NCI-H1694 (cell line): Measurements from ENCODE around the gene STIM2.

Experiments
- DNase-seq: peaks from one replicate; lab custom pipeline; 2025; lab: John Stamatoyannopoulos, UW

STIM2 gene

DNA sequence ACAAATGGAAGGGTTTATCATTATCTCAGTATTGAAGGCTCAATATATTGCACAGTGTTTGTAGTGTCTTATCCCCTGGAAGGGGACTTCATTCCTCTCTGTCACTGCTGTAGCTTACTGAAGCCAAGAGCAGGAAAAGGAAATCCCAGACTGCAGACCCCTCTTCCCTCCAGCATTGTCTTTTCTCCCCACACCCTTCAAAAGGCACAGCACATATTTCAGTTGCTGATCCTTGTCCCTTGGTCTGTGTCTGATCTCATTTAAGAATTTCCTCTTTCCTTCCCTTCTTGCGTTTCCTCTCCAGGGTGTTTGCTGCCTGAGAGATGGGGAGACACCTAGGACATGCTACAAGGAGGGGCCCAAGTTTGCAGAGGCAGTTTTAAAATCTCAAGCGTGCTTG is 40.1 kb downstream of the STIM2 start:
- no peak for DNase-seq

DNA sequence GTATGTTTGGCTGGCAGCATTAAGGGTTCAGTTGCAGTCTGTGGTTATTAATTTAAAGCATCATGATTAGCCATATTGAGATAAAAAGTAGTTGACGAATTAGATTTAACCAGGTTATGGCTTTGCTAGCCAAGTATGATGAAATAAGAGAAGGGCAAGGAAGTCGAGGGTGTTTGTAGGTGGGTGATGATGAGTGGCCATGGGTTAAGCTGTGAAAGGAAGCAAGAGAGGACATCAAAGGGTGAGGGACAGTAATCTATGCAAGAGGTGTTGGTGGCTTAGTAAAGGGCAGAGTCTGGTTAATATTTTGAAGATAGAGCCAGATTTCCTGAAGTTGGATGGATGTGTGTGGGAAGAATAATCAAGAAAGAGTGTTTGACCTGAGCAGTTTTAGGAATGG is 44.5 kb downstream of the STIM2 start:
- no peak for DNase-seq

DNA sequence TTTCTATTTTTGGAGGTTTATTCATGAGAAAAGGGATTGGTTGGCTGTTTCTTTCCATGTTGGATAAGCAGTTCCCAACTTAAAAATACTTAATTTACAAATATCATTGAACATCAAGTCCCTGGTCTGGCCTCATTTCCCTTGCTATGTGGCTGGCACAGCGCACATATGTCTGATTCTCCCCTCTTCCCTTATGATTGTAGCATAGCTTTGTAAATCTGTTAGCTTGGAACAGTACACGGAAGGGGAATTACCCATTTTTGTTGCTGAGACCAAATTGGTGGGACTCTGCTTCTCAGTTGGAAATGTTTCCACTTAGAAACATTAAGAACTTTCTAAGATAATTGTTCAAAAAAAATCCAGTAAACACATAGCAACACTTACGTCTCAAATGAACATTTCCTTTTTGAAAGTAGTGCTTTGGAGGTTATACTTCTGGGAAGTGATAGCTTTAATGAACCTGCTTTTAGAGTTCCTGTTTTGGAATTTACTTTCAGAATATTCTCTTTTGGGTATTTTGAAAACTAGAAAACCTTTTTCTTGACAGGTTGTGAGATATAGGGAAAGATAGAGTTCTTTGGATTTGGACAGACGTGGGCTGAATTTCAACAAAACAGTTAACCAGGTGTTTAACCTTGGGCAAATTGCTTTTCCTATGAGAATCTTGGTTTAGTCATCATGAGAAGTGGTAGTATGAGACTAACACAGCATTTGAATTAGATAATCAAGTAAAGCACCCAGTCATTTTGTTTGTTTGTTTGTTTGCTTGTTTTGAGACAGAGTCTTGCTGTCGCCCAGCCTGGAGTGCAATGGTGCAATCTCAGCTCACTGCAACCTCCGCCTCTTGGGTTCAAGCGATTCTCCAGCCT is 47.3 kb downstream of the STIM2 start:
- DNase-seq = no peak

DNA sequence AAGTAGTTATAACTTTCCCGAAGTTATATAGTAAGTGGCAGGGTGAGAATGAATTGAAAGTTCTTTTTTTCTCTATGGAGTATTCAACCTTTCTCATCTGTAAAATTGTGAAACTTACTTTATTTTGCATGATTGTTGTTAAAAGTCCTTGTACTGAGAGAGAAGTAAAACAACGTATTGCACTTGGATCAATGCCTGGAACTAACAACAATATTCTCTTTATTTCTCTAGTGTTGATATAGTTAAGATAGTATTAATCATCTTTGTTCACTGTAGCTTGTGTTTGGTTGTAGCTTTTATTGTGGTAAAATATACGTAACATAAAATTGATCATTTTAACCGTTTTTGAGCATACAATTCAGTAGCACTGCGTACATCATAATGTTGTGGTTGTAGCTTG is 48.7 kb downstream of the STIM2 start:
- DNase-seq = no peak

DNA sequence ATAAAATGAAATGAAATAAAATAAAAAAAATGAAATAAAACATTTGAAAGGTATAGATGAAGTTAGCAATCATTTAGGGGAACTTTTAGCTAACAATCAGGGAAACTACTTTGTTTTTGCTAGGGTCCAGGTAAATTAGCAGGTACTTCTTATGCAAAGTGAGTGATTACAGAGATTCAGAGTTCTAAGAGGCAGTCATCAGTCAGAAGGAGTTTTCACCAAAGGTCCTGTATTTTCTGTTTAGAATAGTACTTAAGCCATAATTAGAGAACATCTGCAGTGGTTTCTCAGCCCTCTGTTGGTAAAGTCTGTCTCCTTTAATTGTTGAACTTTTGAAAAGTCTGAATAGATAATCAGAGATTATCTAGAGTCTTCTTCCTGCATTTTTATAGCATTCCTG is 50.6 kb downstream of the STIM2 start:
- DNase-seq = no peak

DNA sequence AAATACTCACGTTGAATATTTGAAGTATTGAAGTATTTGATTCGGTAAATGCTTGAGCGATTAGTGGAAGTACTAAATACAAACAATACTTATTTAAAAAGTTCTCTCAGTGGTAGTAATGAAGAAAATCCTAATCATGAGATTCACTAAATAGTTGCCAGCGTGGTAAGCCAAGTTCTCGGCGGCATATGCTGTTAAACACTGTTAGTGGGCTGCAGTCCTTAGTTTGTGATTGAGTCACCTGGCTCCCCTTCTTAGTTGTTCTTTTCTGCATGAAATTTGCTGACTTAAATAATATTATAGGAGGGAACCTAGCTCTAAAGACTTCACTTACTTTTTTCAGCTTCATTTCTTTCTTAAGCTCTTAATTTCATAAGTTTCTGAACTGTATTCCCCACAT is 51.4 kb downstream of the STIM2 start:
- DNase-seq = no peak

DNA sequence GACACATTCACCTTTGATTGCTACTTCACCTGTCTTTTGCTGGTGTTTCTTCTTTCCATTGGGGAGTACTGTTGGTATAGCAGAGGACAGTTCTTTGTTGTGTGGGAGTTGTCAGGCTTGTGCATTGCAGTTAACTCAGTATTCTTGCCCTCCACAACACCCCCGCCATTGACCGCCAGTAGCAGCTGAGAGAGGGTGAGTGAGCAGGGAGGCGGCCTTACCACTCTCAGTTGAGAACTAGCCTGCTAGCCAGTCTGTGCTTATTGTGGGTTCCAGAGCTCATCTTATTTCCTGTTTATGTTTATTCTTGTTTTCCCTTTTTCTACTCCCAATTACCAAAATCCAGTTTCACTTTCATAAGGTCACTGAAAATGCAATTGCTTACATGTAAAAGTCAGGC is 52.2 kb downstream of the STIM2 start:
- DNase-seq = no peak

DNA sequence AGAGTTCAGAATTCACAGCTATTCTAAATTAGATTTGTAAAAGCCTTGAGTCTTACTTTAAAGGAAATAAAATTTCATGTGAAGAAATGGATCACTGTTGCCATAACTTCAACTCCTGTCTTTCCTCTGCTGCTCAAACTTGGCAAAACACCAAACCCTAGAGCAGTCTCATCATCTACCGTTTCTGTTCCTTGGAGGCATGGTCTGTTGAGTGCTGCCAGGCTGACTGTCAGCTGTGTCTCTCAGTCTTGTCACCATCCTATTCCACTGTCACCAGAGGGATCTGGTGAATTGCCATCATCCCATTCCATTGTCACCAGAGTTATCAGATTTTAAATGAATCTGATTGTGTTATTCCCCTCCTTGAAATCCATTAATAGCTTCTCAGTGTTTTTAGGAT is 55.6 kb downstream of the STIM2 start:
- no peak for DNase-seq

DNA sequence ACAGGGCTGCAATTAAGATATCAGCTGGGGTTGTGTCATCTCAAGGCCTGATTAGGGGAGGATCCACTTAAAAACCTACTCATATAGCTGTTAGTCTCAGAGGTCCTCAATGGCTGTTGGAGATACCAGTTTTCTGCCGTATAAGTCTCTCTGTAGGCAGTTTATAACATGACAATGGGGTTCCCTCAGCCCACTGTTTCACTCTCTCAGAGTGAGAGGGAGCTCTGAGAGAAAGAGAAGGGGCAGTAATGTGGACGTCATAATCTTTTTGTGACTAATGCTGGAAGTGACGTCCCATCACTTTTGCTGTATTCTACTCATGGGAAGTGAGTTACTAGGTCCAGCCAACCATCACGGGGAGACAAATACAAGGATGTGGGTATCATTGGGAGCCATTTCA is 70.3 kb downstream of the STIM2 start:
- no peak for DNase-seq

DNA sequence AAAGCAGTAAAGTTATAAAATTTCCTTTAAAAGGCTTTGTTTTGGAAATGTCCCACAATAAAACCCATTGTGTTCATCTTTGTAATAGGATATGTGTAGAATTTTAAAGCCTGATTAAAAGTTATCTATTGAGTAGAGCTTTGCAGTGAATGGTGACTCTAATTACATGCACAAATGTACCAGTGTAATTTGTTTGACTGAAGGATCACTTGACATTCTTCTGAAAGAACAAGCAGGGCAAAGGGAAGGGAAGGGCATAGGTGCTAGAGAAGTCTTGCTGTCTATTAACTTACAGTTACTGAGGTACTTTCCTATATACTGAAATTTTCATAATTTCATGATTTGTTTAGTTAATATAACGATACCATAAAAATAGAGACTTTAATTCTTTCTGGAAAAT is 70.8 kb downstream of the STIM2 start:
- DNase-seq = no peak

DNA sequence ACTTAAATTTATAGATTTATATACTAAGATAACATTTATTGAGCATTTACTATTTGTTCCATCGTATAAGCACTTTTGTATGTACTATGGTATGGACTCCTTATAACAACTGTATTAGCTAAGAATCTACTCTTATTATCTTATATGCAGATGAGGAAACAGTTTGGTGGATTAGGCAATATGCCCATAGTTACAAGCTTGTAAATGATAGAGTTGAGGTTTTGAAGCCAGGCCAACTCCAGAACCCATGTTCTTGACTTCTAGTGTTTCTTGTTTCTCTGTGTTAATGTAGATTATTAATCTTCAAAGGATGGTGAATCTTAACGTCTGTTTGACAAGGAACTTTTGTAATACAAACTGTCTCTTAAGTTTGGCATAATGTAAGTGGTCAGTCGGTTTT is 71.3 kb downstream of the STIM2 start:
- no peak for DNase-seq

DNA sequence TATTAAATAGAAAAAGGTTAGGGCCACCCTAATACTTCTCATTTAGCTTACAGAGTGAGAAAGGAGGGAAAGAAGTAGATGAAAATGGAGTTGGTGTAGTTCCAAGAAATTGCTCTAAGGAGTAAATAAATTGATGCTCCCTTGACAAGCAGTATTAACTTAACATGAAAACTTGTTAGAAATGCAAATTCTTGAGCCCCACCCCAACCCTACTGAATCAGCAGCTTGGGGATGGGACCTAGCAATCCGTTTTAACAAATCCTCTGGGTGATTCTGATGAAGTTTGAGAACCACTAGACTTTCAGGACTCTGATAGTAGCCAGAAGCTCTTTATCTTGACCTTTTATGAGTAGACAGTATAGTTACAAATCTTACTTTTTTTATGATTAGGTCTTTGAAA is 74.8 kb downstream of the STIM2 start:
- DNase-seq = no peak

DNA sequence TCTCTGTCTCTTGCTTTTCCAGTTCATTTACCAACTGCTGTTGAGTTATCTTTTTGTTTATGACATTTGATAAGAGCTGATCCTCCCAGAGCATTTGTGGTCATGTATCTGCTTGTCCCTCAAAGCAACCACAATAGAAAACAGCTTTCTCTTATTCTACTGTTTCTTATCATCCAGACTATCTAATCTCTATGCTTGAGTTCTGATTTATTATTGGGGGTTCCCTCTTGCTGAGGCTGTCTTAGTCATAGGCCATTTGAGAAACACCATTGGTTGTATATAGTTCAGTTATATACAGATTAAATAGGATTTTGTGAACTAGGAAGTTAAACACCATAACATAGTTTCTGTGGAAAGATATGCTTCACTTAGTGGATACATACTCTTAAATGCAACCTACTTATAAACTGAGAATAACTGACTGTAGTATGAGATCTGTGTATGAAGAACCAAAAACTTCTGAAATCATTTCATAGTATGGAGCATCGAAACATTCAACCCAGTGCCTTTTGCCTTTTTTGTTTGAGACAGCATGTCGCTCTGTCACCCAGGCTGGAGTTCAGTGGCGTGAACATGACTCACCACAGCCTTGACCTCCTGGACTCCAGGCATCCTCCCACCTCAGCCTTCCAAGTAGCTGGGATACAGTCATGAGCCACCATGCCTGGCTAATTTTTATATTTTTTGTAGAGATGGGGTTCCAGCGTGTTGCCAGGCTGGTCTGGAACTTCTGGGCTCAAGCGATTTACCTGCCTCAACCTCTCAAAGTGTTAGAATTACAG is 75.8 kb downstream of the STIM2 start:
- DNase-seq = no peak

DNA sequence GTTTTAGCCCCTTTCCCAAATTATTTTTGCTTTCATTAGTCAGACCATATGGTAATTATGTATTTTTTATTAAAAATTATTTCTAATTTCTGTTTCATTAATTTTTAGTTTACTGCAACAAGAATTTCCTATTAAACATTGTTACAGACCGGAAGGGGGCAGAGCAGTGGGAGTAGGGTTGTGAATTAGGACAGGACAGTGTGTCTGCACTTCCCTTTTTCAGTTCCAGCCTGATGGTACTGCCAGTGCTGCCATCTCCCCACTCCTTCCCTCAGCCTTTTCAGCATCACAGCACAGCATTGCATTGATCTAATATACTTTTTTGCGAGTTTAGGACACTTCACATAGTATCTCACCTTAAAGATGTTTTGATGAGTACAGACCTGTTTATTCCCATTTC is 76.5 kb downstream of the STIM2 start:
- no peak for DNase-seq

DNA sequence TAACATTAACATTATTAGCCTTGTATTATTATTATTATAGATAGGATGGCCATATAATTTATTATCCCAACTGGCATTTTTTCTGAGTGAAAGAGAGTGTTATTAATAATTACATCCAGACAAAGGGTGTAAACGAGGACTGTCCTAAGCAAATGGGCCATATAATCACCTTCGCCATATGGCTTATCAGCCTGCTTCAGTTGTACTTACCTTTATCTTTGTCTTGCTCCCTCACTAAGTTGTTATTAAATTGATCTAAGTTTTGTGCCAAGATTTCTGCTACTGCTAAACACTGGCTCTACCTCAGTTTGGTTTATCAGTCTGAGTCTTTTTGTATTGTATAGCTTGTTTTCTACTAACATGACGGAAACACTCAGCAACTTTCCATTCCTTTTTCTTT is 76.9 kb downstream of the STIM2 start:
- DNase-seq = no peak

DNA sequence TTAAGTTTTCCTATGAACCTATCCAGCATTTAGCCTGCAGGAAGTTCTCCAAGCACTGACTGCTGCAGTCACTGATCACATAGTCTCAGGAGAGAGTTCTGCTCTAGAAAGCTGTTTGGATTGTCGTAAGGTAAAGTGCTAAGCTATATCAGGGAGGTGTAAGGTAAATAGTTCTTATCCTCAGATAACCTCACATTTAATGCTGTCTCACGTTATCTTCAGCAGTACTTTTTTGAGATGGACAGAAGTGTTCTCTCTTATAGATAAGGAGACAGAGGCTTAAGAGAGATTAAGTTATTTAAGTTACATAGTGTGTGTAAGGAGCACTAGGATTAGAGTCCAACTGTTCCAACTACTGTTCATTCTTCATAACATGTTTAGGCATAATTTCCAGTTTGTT is 77.9 kb downstream of the STIM2 start:
- DNase-seq = no peak

DNA sequence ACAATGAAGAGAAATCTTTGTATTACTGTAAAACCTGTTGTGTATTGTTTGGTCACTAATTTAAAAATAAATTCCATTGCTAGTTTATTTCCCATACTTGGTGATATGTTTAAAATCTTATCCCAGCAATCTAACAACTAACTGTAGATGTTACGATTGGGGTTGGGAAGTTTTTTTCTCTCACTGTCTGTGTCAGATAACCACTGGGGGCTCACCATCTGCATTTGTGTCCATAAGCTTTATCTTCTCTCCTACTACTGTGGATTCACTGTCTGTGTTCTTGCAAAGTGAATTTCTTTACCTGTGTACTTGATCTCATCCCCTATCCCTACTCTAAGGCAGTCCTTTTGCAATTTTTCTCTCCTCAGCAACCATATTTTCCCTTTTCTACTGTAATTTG is 81.3 kb downstream of the STIM2 start:
- DNase-seq = no peak

DNA sequence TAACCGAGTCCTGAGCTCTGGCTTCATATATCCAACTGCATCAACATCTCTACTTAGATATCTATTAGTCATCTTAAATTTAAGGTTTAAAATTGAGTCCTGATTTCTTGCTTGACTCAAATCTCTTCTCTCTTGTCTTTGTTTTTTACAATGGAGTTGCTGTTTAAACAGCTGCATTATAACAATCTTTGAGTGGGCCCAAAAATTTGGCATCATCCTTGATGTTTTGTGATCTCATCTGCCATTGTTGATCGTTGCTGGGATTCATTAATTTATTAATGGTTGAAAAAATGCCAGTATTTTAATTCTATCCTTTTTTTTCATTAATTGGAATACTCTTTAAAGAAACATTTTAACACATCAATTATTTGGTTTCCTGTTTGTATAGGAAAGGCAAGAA is 82.2 kb downstream of the STIM2 start:
- DNase-seq = no peak

DNA sequence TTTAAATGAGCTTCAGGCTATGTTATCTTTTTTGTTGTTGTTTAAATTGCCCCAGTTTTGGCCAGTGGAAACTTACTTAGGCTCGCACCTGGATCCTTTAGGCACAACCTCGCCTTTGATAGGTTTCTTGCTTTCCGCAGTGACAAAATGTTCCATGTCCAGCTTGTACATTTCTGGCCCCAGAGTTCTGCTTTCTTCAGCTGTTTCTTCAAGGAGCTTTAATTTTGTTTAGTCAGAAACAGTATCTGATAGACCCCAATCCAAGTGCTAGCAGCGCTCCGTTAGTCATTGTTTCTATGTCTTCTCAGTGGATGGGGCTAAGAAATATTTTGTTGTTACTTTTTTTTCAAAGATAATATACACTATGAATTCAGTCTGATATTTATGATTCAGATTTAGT is 82.8 kb downstream of the STIM2 start:
- DNase-seq = no peak

DNA sequence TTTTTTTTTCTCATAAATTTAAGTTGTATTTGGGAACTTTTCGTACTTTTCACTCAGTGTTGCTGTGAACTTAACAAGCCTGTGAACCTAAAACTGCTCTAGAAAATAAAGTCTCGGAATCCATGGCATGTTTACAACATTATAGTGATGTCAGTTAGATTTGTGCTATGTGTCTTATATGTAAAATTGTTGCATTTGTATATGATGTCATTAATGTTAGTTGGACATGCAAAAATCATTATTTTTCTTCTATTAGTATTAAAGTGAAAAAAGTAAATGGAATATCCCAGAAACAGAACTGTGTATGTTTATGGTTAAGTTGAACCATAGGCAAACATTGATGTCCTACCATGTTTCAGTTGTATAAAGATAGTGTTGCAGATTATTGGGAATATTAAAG is 85.2 kb downstream of the STIM2 start:
- no peak for DNase-seq

DNA sequence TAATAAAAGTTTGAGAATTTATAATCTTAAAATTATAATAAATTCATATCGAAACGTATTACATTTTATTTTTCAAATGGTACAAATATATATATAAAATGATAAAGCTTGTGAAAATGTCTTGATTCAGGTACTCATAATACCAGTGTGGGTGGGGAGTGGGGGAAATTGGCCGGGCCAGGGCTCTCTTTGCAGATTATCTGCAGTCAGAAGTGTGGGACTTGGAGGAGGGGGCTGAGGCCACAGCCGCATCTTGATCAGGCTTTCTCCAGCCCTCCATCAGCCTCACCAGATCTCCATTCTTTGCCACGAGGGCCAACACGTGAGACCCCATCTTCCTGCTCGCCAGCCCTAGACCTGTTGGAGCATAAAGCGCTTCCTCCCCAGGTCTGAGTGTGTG is 86.7 kb downstream of the STIM2 start:
- DNase-seq = no peak

DNA sequence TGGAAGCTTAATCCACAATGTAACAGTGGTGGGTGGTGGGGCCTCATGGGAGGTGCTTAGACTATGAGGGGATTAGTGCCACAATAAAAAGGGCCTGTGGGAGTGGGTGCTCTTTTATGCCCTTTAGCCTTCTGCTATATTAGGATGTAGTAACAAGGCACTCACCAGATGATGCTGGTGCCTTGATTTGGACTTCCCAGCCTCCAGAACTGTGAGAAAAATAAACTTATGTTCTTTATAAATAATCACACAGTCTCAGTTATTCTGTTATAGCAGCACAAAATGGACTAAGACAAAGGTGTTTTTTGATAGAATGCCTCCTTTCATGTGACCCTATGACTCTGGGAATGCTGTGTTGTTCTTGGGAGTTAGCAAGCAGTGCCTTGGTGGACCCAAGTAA is 89.8 kb downstream of the STIM2 start:
- DNase-seq = no peak

DNA sequence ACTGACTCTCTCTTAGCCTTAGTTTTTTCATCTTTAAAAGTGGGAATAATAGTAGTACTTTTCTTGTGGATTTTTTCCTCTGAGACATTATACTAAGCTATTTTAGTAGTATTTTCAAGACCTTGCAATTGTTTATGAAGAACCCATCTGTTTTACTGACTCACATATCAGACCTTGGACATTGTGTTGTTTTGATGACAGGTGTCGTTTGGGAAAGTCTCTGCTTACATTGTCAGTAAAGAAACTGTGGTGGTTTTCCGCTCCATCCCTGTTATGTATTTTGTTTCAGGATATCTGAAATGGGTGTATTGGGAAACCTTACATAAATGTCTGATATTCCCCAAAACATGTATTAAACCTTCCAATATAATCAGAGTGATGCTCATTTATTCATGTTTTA is 92.2 kb downstream of the STIM2 start:
- DNase-seq = no peak

DNA sequence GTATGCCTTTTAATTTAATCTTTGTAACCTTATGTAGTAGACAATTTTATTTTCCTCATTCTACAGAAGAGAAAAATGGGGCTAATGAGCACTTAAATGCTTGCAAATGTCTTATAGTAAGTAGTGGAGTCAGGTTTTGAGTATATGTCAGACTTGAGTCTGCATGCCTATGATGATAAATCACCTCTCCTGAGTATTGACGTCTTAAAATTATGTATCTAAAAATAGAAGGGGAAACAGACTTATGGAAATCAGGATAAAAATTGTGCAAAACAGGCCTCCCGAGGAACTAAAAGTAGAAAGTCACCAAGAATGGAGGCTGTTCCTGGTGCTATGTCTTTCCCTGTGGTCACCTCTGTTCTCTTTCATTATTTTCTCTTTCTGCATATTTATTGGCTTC is 92.7 kb downstream of the STIM2 start:
- DNase-seq = no peak
